ENCODE data around the gene FPGT. TPM values are rescaled to one million over a fixed set of nuclear protein-coding genes. Genes with fewer than 3 reads are reported as not detected.

Gene FPGT
- total and polyA plus RNA-seq, 2 donors (not counting 1 experiment from before 2014, with no cell fraction given) = 15.2 to 16.5 TPM

GRCh38 chr1:74193908-74194307 lies 4.1 kb upstream of the FPGT start:
- no peak overlapping the region for H3K4me2 ChIP-seq (ENCODE audit: extremely low read depth, insufficient read depth, low read length)
- H3K4me1 ChIP-seq (ENCODE audit: control insufficient read depth, extremely low read depth, insufficient read depth, low read length) = no peaks in the 10 kb centered on the region
- no peak overlapping the region for H3K9ac ChIP-seq (ENCODE audit: insufficient read depth, low read length)
- H3K9me3 ChIP-seq (ENCODE audit: control insufficient read depth, insufficient read depth, low read depth, low read length) = no peaks in the 10 kb centered on the region
- H3K4me3 ChIP-seq (replicated peaks in 1 of 4; ENCODE audit: control extremely low read depth in 1 of 4, insufficient read depth in 1 of 4, low read depth in 3 of 4, low read length in 4 of 4) = no peak overlapping the region
- TF ChIP-seq, protein P1, sequence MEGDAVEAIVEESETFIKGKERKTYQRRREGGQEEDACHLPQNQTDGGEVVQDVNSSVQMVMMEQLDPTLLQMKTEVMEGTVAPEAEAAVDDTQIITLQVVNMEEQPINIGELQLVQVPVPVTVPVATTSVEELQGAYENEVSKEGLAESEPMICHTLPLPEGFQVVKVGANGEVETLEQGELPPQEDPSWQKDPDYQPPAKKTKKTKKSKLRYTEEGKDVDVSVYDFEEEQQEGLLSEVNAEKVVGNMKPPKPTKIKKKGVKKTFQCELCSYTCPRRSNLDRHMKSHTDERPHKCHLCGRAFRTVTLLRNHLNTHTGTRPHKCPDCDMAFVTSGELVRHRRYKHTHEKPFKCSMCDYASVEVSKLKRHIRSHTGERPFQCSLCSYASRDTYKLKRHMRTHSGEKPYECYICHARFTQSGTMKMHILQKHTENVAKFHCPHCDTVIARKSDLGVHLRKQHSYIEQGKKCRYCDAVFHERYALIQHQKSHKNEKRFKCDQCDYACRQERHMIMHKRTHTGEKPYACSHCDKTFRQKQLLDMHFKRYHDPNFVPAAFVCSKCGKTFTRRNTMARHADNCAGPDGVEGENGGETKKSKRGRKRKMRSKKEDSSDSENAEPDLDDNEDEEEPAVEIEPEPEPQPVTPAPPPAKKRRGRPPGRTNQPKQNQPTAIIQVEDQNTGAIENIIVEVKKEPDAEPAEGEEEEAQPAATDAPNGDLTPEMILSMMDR (conservative IDR thresholded peaks at IDR 0.05 in 1 of 2, IDR thresholded peaks at IDR 0.05 in 1 of 2; ENCODE audit: low read depth in 1 of 2, low read length in 2 of 2) = no peak
- TF ChIP-seq EZH2 (IDR thresholded peaks at IDR 0.05; ENCODE audit: low read length, missing control alignments) = no peak
- no peaks in the 10 kb centered on the region for H4K20me1 ChIP-seq (ENCODE audit: control insufficient read depth, extremely low read depth, insufficient read depth, low read length)
- H3K36me3 ChIP-seq (ENCODE audit: control insufficient read depth, insufficient read depth, low read length) = no peaks in the 10 kb centered on the region
- no peak overlapping the region for H2AFZ ChIP-seq (ENCODE audit: low read length)
- H3K27me3 ChIP-seq (ENCODE audit: control insufficient read depth, insufficient read depth, low read length) = no peaks in the 10 kb centered on the region
- no peaks in the 10 kb centered on the region for H3K79me2 ChIP-seq (ENCODE audit: control insufficient read depth, insufficient read depth, low read length)
- DNase-seq (ENCODE audit: low read depth in 2 of 2) = peak; percentile 24 to 62
- H3K27ac ChIP-seq (ENCODE audit: insufficient read depth, low read length) = no peak overlapping the region

DNA sequence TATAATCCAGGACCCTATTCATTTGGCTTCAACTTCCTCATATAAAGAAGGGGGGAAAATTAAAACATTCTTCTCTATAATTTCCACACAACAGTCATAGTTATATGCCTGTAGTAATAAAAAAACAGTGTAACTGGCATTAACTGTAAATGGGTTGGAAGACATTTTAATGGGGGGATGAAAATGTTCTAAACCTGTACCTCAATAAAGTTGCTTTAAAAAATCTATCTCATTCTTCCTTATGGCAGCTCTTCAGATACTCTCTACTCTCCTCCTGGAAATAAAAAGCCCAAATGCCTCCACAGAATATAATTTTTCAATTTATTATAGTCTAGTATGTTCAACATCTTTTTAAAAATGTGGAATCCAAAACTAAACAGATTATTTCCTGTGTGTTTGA lies 2.7 kb upstream of the FPGT start:
- TF ChIP-seq, protein P1 (conservative IDR thresholded peaks at IDR 0.05 in 1 of 2, IDR thresholded peaks at IDR 0.05 in 1 of 2; ENCODE audit: low read depth in 1 of 2, low read length in 2 of 2) = no peak
- TF ChIP-seq EZH2 (IDR thresholded peaks at IDR 0.05; ENCODE audit: low read length, missing control alignments) = no peak

GRCh38 chr1:74197255-74197654 lies 787 bp upstream of the FPGT start:
- DNase-seq (ENCODE audit: low read depth in 2 of 2) = no peak
- no peaks in the 10 kb centered on the region for H3K27me3 ChIP-seq (ENCODE audit: control insufficient read depth, insufficient read depth, low read length)
- H3K9ac ChIP-seq (ENCODE audit: insufficient read depth, low read length) = peak overlapping the region; percentile 51
- H3K79me2 ChIP-seq (ENCODE audit: control insufficient read depth, insufficient read depth, low read length) = no peaks in the 10 kb centered on the region
- TF ChIP-seq, protein P1 (conservative IDR thresholded peaks at IDR 0.05 in 1 of 2, IDR thresholded peaks at IDR 0.05 in 1 of 2; ENCODE audit: low read depth in 1 of 2, low read length in 2 of 2) = no peak
- TF ChIP-seq EZH2 (IDR thresholded peaks at IDR 0.05; ENCODE audit: low read length, missing control alignments) = no peak
- H3K4me2 ChIP-seq (ENCODE audit: extremely low read depth, insufficient read depth, low read length) = peak overlapping the region; percentile 83
- H3K36me3 ChIP-seq (ENCODE audit: control insufficient read depth, insufficient read depth, low read length) = peaks cover 2% of the 10 kb centered on the region
- no peaks in the 10 kb centered on the region for H4K20me1 ChIP-seq (ENCODE audit: control insufficient read depth, extremely low read depth, insufficient read depth, low read length)
- H3K9me3 ChIP-seq (ENCODE audit: control insufficient read depth, insufficient read depth, low read depth, low read length) = no peaks in the 10 kb centered on the region
- peak overlapping the region; percentile 80 for H2AFZ ChIP-seq (ENCODE audit: low read length)
- H3K4me3 ChIP-seq (replicated peaks in 1 of 4; ENCODE audit: control extremely low read depth in 1 of 4, insufficient read depth in 1 of 4, low read depth in 3 of 4, low read length in 4 of 4) = peak overlapping the region; percentile 71 to 92 (median 76)
- H3K4me1 ChIP-seq (ENCODE audit: control insufficient read depth, extremely low read depth, insufficient read depth, low read length) = no peaks in the 10 kb centered on the region
- H3K27ac ChIP-seq (ENCODE audit: insufficient read depth, low read length) = peak overlapping the region; percentile 91

More for the DNA sequence above, 2.7 kb upstream of the FPGT start:
- H3K9me3 ChIP-seq (ENCODE audit: control insufficient read depth, insufficient read depth, low read depth, low read length) = no peaks in the 10 kb centered on the region
- no peaks in the 10 kb centered on the region for H3K27me3 ChIP-seq (ENCODE audit: control insufficient read depth, insufficient read depth, low read length)
- no peaks in the 10 kb centered on the region for H4K20me1 ChIP-seq (ENCODE audit: control insufficient read depth, extremely low read depth, insufficient read depth, low read length)
- H2AFZ ChIP-seq (ENCODE audit: low read length) = no peak overlapping the region
- H3K36me3 ChIP-seq (ENCODE audit: control insufficient read depth, insufficient read depth, low read length) = no peaks in the 10 kb centered on the region
- H3K4me2 ChIP-seq (ENCODE audit: extremely low read depth, insufficient read depth, low read length) = no peak overlapping the region
- H3K79me2 ChIP-seq (ENCODE audit: control insufficient read depth, insufficient read depth, low read length) = no peaks in the 10 kb centered on the region
- no peak overlapping the region for H3K4me3 ChIP-seq (replicated peaks in 1 of 4; ENCODE audit: control extremely low read depth in 1 of 4, insufficient read depth in 1 of 4, low read depth in 3 of 4, low read length in 4 of 4)
- no peaks in the 10 kb centered on the region for H3K4me1 ChIP-seq (ENCODE audit: control insufficient read depth, extremely low read depth, insufficient read depth, low read length)
- no peak overlapping the region for H3K27ac ChIP-seq (ENCODE audit: insufficient read depth, low read length)
- DNase-seq (ENCODE audit: low read depth in 2 of 2) = no peak
- H3K9ac ChIP-seq (ENCODE audit: insufficient read depth, low read length) = no peak overlapping the region
